ENCODE measurements around the gene SEM1.
A peak's percentile ranks its signal among the peaks of the same experiment; 100 is the strongest.

- TF ChIP-seq ZFX (IDR thresholded peaks at IDR 0.05), result peak; percentile 96
- no peak for TF ChIP-seq CTCF (conservative IDR thresholded peaks at IDR 0.05)
Measured at GRCh38 chr7:96709381-96710228, at the start of gene SEM1.

Data from C4-2B (cell line).